Measurements from ENCODE around the gene CA10. TPM values are rescaled to one million over a fixed set of nuclear protein-coding genes. Genes with fewer than 3 reads are reported as not detected.

Gene CA10
- total RNA-seq, 1 experiment from 2014 or later, result 0.31 TPM

GRCh38 chr17:51709694-51710633 lies 448.6 kb downstream of the CA10 start:
- no peak for DNase-seq
- Histone ChIP-seq H3K36me3 (replicated peaks; ENCODE audit: control insufficient read depth, insufficient read depth, low read length) (no peaks in the 10 kb centered on the region), H3K4me3 (ENCODE audit: insufficient read depth, low read depth, low read length) (no peak overlapping the region), H3K27me3 (ENCODE audit: control insufficient read depth, insufficient read depth, low read length) (no peaks in the 10 kb centered on the region)

GRCh38 chr17:51707216-51707615 lies 451.3 kb downstream of the CA10 start:
- no peak overlapping the region for H3K4me3 ChIP-seq (ENCODE audit: insufficient read depth, low read depth, low read length)
- no peaks in the 10 kb centered on the region for H3K27me3 ChIP-seq (ENCODE audit: control insufficient read depth, insufficient read depth, low read length)
- no peak for DNase-seq

GRCh38 chr17:51706093-51706492 lies 452.4 kb downstream of the CA10 start:
- Histone ChIP-seq H3K4me3 (ENCODE audit: insufficient read depth, low read depth, low read length) (no peak overlapping the region), H3K36me3 (replicated peaks; ENCODE audit: control insufficient read depth, insufficient read depth, low read length) (no peaks in the 10 kb centered on the region), H3K27me3 (ENCODE audit: control insufficient read depth, insufficient read depth, low read length) (no peaks in the 10 kb centered on the region)
- DNase-seq, result no peak

More at GRCh38 chr17:51707216-51707615, 451.3 kb downstream of the CA10 start:
- H3K36me3 ChIP-seq (replicated peaks; ENCODE audit: control insufficient read depth, insufficient read depth, low read length), result no peaks in the 10 kb centered on the region

GRCh38 chr17:51703361-51704341 lies 454.9 kb downstream of the CA10 start:
- H3K36me3 ChIP-seq (replicated peaks; ENCODE audit: control insufficient read depth, insufficient read depth, low read length), result no peaks in the 10 kb centered on the region
- no peak overlapping the region for H3K4me3 ChIP-seq (ENCODE audit: insufficient read depth, low read depth, low read length)
- no peak for DNase-seq
- H3K27me3 ChIP-seq (ENCODE audit: control insufficient read depth, insufficient read depth, low read length), result no peaks in the 10 kb centered on the region

- no peak overlapping the region for H3K4me3 ChIP-seq (ENCODE audit: insufficient read depth, low read depth, low read length)
- no peaks in the 10 kb centered on the region for H3K27me3 ChIP-seq (ENCODE audit: control insufficient read depth, insufficient read depth, low read length)
- H3K36me3 ChIP-seq (replicated peaks; ENCODE audit: control insufficient read depth, insufficient read depth, low read length), result no peaks in the 10 kb centered on the region
- no peak for DNase-seq
These were observed 455.6 kb downstream of the CA10 start for GRCh38 chr17:51702963-51703360.

GRCh38 chr17:51701501-51701900 lies 457.0 kb downstream of the CA10 start:
- no peaks in the 10 kb centered on the region for H3K27me3 ChIP-seq (ENCODE audit: control insufficient read depth, insufficient read depth, low read length)
- no peak overlapping the region for H3K4me3 ChIP-seq (ENCODE audit: insufficient read depth, low read depth, low read length)
- DNase-seq, result no peak
- no peaks in the 10 kb centered on the region for H3K36me3 ChIP-seq (replicated peaks; ENCODE audit: control insufficient read depth, insufficient read depth, low read length)

GRCh38 chr17:51700011-51700760 lies 458.3 kb downstream of the CA10 start:
- DNase-seq, result no peak
- no peaks in the 10 kb centered on the region for H3K36me3 ChIP-seq (replicated peaks; ENCODE audit: control insufficient read depth, insufficient read depth, low read length)
- H3K27me3 ChIP-seq (ENCODE audit: control insufficient read depth, insufficient read depth, low read length), result no peaks in the 10 kb centered on the region
- no peak overlapping the region for H3K4me3 ChIP-seq (ENCODE audit: insufficient read depth, low read depth, low read length)

GRCh38 chr17:51699303-51699702 lies 459.2 kb downstream of the CA10 start:
- no peak for DNase-seq
- Histone ChIP-seq H3K4me3 (ENCODE audit: insufficient read depth, low read depth, low read length) (no peak overlapping the region), H3K36me3 (replicated peaks; ENCODE audit: control insufficient read depth, insufficient read depth, low read length) (no peaks in the 10 kb centered on the region), H3K27me3 (ENCODE audit: control insufficient read depth, insufficient read depth, low read length) (no peaks in the 10 kb centered on the region)

GRCh38 chr17:51692917-51693316 lies 465.6 kb downstream of the CA10 start:
- no peaks in the 10 kb centered on the region for H3K27me3 ChIP-seq (ENCODE audit: control insufficient read depth, insufficient read depth, low read length)
- DNase-seq, result no peak
- H3K36me3 ChIP-seq (replicated peaks; ENCODE audit: control insufficient read depth, insufficient read depth, low read length), result no peaks in the 10 kb centered on the region
- no peak overlapping the region for H3K4me3 ChIP-seq (ENCODE audit: insufficient read depth, low read depth, low read length)

- Histone ChIP-seq H3K36me3 (replicated peaks; ENCODE audit: control insufficient read depth, insufficient read depth, low read length) (no peaks in the 10 kb centered on the region), H3K27me3 (ENCODE audit: control insufficient read depth, insufficient read depth, low read length) (no peaks in the 10 kb centered on the region), H3K4me3 (ENCODE audit: insufficient read depth, low read depth, low read length) (no peak overlapping the region)
- DNase-seq, result no peak
These were observed 470.6 kb downstream of the CA10 start for GRCh38 chr17:51687887-51688286.

- Histone ChIP-seq H3K36me3 (replicated peaks; ENCODE audit: control insufficient read depth, insufficient read depth, low read length) (no peaks in the 10 kb centered on the region), H3K4me3 (ENCODE audit: insufficient read depth, low read depth, low read length) (no peak overlapping the region), H3K27me3 (ENCODE audit: control insufficient read depth, insufficient read depth, low read length) (no peaks in the 10 kb centered on the region)
- no peak for DNase-seq
These were observed 473.1 kb downstream of the CA10 start for GRCh38 chr17:51685287-51685909.

- no peaks in the 10 kb centered on the region for H3K27me3 ChIP-seq (ENCODE audit: control insufficient read depth, insufficient read depth, low read length)
- H3K36me3 ChIP-seq (replicated peaks; ENCODE audit: control insufficient read depth, insufficient read depth, low read length), result no peaks in the 10 kb centered on the region
- no peak for DNase-seq
- no peak overlapping the region for H3K4me3 ChIP-seq (ENCODE audit: insufficient read depth, low read depth, low read length)
These were observed 474.3 kb downstream of the CA10 start for GRCh38 chr17:51684214-51684613.

- no peaks in the 10 kb centered on the region for H3K27me3 ChIP-seq (ENCODE audit: control insufficient read depth, insufficient read depth, low read length)
- H3K36me3 ChIP-seq (replicated peaks; ENCODE audit: control insufficient read depth, insufficient read depth, low read length), result no peaks in the 10 kb centered on the region
- no peak for DNase-seq
- H3K4me3 ChIP-seq (ENCODE audit: insufficient read depth, low read depth, low read length), result no peak overlapping the region
These were observed 475.2 kb downstream of the CA10 start for GRCh38 chr17:51683291-51683690.

GRCh38 chr17:51682115-51682514 lies 476.4 kb downstream of the CA10 start:
- Histone ChIP-seq H3K27me3 (ENCODE audit: control insufficient read depth, insufficient read depth, low read length) (no peaks in the 10 kb centered on the region), H3K4me3 (ENCODE audit: insufficient read depth, low read depth, low read length) (no peak overlapping the region), H3K36me3 (replicated peaks; ENCODE audit: control insufficient read depth, insufficient read depth, low read length) (no peaks in the 10 kb centered on the region)
- no peak for DNase-seq
